NCI-H146 treated with DMSO at 0.1 percent for 48 hours (cell line): ENCODE data around the gene OTOA.
"Not testable (repeated sequence)": the region's sequence is repeated elsewhere in the genome, so short reads cannot be mapped to it uniquely, and the experiment has no call there.

Source experiments
- DNase-seq: peaks from one replicate; lab custom pipeline; 2025; ENCODE audit not compliant: unreplicated experiment; lab: John Stamatoyannopoulos, UW

OTOA gene

DNA sequence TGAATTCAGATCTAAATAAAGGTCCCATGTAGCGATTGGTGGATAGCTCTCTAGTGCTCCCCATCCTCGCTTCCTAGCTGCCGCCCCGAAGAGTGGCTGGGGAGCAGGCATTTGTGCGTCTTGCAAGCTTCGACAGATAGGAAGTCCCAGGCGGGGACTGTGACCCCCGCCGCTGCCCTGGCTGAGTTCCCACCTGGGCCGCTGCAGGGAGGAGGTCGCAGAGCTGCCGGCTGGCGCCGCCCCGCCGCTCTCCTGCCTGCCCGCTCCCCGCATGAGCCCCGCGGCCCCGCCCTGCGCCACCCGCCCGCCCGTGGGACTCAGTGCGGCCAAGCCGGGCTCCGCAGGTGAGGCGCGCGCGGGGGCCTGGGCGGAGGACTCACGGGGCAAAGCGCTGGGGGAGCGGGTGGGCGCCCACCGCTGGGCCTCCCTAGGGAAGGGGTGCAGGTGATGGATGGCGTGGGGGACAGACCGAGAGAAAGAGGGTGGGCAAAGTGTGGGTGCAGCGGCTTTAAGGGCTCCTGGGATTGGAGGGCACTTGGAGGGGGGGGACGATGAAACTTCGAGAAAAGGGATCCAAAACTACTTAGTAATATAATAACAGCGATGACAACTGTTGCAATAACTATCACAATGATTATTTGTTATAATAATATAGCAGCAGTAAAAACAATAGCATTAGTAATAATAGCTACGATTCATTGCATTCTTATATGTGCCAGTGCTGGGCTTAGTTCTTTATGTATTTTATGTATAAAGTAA is at the start of gene OTOA:
TSS of gene OTOA (plus strand) at position 80 of the 759 bp plus-strand sequence. CDS start 14,547 bp downstream, outside the sequence.
- DNase-seq, result no peak

DNA sequence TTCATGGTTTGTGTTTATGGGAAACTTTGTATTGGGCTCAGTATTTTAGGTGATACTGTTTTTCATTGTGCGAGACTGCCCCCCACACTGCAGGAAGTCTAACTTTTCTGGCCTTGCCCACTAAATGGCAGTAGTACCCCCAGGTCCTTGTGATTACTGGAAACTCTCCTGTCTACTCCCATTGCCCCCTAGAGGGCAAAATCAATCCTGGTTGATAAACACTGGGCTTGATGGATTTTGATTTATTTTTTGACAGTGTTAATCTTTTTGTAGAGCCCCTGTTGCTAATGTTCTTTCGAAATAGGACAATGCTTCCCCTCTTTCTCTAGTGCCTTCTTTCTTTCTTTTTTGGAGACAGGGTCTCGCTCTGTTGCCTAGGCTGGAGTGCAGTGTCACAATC is 48.9 kb upstream of the OTOA start:
- no peak for DNase-seq

DNA sequence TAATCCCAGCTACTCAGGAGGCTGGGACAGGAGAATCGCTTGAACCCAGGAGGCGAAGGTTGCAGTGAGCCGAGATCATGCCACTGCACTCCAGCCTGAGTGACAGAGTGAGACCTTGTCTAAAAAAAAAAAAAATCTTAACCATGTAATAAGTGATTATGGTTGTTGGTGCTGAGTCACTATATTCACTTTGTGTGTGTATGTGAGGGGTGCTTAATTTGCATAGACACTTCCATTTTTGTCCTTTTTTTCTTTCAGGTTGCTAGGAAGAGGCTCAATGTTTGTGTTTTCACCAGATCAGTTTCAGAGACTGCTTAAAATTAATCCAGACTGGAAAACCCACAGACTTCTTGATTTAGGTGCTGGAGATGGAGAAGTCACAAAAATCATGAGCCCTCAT is 46.2 kb upstream of the OTOA start:
- DNase-seq, result no peak

DNA sequence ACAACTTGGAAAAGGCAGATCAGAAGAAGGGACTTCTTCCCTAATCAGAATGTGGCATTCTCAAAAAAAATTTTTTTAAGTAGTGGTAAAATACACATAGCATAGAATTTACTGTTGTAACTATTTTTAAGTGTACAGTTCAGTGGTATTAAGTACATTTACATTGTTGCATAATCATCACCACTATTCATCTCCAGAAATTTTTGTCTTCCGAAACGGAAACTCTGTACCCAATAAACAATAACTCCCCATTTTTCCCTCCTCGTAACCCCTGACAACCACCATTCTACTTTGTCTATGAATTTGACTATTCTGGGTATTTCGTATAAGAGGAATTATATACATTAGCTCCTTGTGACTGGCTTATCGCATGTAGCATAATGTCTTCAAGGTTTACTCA is 45.5 kb upstream of the OTOA start:
- no peak for DNase-seq

DNA sequence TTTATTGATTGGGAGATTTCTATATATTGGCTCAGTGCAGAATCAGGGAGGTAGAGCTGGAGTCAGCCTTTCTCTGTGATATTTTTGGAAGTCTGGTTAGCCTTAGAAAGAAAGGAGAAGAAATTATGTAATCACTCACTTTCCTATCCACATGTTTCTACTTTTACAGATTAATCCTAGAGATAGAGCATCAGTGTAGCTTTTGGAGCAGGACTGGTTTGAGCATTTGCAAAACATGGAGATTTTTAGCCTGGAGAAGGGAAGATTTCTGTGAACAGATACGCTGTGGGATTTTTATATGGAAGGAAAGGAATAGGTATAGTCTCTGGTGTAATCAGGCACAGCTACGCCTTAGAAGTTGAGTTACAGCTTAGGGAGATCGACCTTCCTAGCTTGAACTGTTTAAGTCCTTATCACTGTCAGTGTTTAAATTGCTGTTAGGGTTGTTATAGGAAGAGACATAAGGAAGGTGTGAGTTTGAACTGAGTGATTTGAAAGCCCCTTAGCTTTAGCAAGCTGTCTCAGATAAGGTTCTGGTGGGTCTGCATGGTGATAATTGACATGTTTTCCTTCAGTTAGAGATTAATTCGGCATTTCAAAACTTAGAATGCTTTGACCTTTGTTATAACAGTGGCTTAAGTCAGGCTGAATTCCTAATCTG is 43.9 kb upstream of the OTOA start:
- no peak for DNase-seq

DNA sequence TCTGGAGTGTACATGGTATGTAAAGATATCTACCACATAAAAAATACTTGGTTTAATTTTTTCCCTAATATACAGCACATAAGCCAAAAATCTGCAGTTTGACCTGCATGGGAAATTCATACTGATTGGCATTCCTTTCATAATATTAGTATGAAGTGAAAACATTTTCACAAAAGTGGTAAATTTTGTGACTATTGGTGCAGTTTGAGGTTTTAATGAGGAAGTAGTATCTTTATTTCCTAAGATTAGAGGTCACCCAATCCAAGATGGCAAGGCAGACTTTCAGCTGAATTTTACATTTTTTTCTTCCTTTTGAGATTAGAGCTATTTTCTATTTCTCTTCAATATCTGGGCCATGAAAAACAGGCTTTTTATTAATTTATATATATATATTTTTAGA is 43.2 kb upstream of the OTOA start:
- no peak for DNase-seq

DNA sequence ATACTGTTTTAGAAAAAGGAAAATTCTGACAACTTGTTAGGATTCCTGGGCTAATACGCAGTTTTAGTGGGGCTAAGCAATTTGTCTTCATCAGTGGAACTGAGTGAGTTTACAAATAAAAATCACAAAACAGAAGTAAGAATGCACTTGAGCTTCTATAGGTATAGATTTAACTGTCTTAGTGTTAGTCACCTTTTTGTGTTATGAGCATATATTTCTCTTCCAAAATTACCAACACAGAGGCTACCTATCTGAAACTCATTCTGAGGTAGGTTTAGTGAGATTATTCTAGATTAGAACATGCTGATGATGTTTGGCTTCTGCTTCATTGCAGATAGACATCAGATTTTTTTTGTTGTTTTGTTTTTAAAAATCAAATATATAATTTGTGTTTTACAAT is 41.2 kb upstream of the OTOA start:
- no peak for DNase-seq

DNA sequence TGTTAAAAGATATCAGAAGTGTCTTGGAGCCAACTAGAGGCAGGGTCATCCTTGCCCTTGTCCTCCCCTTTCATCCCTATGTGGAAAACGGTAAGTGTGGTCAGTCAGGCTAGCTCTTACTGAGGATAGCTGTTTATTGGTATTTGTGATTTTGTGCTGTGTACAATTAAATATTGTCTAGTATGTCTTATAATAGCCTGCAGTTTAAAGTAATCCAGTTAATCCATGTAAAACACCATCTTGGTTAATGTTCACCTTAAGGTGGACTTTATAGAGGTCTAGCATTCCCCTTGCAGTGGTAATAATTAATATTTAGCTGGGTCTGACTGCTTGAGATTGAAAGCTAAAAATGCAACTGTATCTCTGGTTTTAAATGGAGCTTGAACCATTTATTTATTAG is 38.7 kb upstream of the OTOA start:
- DNase-seq, result no peak

DNA sequence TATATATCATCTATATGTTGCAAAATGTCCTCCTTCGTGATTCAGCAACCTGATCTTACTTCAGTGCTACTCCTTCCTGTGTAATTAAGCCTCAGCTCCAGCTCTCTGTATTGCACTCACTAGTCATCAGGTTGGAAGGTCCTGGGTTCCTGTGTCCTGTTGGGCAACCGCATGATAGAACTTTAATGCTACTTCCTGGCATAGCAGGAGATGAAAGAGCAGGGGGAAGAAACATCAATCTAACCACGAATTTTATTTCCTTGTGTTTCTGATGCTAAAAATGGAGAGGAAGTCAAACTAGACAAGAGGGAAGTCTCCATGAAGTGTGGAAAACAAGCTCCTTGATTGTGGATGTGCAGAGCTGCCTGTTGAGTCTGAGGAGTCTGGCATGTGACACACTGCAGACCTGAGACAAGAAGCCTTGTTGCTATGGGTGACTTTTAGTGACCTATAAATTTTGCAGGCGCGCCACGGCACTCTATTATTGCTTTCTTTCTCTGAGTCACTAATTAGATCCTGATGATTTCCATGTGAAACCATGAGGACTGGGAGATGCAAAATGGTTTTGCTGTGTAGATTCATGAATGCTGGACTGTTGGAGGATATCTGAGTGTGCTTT is 37.0 kb upstream of the OTOA start:
- DNase-seq, result no peak

DNA sequence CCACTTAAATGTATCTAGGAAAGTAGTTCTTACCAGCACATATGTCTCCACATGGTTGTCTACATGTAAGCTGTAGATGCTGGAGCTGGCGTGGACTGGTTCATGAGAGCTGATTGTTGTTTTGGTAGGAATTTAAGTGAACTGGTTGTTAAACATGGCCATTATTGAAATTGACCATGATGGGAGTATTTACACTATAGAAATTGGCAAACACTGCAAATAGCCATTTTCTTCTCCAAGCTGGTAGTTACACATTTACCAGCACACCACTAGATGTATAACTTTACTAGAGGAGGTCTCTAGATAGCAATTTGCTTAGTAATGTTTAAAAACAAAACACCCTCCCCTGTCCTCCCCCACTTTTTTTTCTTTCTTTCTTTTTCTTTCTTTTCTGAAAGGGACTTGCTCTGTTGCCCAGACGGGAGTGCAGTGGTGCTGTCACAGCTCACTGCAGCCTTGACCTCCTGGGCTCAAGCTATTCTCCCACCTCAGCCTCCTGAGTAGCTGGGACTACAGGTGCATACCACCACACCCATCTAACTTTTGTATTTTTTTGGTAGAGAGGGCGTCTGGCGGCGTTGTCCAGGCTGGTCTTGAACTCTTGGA is 35.5 kb upstream of the OTOA start:
- DNase-seq, result no peak

DNA sequence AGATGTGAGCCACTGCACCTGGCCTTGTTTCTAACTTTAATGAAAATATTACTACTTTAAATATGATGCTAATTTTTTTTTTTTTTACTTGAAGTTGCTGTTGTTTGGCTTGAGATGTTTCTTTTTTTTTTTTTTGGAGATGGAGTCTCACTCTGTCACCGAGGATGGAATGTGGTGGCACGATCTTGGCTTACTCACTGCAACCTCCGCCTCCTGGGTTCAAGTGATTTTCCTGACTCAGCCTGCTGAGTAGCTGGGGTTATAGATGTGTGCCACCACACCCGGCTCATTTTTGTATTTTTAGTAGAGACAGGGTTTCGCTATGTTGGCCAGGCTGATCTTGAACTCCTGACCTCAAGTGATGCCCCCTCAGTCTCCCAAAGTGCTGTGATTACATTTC is 35.0 kb upstream of the OTOA start:
- DNase-seq, result no peak

DNA sequence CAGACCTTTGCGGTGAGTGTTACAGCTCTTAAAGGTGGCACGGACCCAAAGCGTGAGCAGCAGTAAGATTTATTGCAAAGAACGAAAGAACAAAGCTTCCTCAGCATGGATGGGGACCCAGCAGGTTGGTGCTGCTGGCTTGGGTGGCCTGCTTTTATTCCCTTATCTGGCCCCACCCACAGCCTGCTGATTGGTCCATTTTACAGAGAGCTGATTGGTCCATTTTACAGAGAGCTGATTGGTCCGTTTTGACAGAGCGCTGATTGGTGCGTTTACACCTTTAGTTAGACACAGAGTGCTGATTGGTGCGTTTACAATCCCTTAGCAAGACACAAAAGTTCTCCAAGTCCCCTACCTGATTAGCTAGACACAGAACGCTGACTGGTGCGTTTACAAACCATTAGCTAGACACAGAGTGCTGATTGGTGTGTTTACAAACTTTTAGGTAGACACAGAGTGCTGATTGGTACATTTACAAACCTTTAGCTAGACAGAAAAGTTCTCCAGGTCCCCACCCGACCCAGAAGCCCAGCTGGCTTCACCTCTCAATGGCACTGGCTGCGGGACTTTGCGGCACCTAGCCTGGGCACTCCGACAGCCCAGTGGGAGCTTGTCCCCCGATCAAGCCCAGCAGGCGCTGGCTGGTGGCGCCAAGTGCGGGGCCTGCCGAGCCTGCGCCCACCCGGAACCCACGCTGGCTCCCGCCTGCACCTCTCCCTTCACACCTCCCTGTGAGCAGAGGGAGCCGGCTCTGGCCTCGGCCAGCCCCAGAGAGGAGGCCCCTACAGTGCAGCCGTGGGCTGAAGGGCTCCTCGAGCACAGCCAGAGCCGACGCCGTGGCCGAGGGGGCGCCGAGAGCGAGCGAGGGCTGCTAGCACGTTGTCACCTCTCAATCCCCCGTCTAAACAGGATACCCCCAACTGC is 33.9 kb upstream of the OTOA start:
- not testable (repeated sequence) for DNase-seq

DNA sequence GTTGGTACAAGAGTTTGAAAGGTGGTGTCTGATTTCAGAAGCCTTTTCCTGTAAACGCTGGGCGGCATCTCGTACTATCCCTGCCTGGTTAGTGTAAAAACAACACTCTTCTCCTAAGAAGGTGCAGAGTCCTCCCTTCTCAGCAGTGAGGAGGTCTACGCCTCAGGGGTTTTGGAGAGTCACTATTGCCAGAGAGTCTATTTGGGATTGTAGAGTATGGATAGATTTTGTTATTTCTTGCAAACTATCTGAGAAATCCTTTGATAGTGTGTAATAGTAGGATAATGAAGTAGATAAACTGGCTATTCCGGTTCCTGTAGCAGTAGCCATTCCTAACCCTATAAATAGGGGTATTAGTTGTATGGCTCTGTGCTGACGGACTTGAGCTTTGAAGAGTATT is 32.9 kb upstream of the OTOA start:
- not testable (repeated sequence) for DNase-seq

DNA sequence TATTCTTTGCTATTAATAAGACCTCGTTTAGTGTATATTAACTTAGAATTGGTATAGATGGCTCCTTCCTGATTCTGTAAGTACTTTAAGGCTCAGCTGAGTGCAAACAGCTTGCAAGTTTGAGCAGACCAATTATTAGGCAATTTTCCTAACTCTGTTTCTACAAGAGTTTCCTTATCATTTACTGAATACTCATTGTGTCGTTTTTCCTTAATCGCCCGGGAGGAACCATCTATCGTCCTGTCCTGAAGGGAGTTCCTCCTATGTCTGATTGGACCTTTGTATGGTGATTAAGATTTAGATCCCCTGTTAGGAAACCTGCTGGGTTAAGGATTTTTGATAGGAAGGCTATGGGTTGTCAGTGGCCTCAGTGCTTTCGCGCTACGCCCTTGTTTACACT is 32.4 kb upstream of the OTOA start:
- DNase-seq, result not testable (repeated sequence)

DNA sequence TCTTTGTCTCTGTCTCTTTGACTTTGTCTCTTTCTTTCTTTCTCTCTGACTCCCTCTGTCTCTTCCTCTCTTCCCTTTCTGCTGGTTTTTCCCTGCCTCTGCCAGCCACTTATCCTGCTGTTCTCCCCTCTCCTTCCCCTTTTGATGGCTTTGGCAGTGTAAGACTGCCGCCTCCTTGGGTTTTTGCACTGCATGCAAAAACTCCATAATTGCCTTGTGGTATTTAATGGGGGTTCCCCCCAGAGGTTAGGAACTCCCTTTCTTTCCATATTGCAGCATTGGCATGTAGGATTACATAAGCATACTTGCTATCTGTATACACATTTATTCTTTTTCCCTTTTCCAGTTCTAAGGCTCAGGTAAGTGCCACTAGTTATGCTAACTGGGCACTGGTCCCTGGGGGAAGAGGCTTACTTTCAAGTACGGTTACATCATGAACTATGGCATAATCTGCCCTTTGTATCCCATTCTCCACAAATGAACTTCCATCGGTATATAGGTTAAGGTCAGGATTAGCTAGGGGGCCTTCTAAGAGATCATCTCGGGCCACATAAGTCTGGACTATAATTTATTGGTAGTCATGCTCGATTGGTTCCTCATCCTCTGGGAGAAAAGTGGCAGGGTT is 31.7 kb upstream of the OTOA start:
- DNase-seq, result not testable (repeated sequence)

DNA sequence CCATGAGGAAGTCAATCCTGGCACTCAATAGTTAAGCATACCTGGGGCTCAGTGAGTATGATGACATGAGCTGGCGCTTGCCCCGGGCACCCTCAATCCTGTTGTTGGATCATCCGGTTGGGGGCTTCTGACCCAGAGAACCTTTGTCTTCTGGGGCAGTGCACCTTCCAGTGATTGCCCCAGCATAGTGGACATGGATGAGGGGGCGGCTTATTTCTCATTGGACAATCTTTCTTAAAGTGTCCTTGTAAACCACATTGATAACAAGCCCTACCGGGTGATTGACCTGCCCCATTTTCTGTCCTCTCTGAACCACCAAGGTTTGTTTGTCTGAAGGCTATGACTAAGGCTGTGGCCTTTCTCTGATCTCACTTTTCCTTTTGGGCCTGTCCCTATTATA is 29.6 kb upstream of the OTOA start:
- no peak for DNase-seq

DNA sequence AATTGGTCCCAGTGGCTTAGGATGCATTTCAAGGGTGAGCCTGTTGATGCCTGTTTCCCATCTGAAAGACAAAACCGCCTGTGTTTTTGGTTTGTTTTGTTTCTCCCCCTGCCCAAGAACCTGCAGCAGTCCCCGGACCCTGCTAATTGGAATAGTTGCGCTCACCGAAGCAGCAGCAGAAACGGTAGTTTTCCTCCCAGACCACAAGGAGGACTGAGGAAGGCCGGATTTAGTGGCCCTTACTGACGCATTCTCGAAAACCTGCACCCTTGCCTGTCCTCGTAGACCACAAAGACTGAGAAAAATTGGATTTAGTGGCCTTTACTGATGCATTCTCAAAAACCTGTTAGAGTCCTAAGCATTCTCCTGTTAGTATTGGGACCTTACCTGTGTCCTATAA is 28.1 kb upstream of the OTOA start:
- not testable (repeated sequence) for DNase-seq

DNA sequence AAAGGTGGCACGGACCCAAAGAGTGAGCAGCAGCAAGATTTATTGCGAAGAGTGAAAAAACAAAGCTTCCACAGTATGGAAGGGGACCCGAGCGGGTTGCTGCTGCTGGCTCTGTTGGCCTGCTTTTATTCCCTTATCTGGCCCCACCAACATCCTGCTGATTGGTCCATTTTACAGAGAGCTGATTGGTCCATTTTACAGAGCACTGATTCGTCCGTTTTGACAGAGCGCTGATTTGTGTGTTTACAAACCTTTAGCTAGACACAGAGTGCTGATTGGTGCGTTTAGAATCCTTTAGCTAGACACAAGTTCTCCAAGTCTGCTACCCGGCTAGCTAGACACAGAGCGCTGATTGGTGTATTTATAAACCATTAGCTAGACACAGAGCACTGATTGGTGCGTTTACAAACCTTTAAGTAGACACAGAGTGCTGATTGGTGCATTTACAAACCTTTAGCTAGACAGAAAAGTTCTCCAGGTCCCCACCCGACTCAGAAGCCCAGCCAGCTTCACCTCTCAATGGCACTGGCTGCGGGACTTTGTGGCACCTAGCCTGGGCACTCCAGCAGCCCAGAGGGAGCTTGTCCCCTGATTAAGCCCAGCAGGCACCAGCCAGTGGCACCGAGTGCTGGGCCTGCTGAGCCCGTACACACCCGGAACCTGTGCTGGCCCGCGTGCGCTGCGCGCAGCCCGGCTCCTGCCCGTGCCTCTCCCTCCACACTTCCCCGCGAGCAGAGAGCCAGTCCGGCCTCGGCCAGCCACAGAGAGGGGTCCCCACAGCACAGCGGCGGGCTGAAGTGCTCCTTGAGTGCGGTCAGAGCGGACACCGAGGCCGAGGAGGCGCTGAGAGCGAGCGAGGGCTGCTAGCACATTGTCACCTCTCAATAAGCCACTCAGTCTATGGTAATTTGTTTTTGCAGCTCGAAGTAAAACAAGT is 26.5 kb upstream of the OTOA start:
- no peak for DNase-seq

DNA sequence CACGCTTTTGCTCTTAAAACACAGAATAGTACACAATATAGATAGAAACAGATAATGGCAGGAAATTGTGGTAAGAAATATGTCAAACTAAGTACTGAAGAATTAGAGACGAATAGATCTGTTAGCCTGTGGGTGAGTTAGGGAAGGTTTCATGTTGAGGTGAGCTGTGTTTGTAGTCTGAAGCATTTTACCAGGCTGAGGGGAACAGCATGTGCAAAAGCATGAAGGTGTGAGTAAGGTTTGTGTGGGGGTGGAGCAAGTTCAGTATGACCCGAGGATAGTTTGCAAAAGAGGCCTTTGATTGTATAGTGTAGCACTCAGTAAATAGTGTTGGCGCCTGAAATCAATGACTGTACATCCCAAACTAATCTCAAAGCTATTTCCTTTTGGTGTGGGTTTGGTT is 25.2 kb upstream of the OTOA start:
- DNase-seq, result no peak
